Activated CD8-positive, alpha-beta memory T cell treated with anti-CD3 and anti-CD28 coated beads for 1 hour (primary cell): ENCODE data around the gene RGS11.
"Not testable (repeated sequence)": the region's sequence is repeated elsewhere in the genome, so short reads cannot be mapped to it uniquely, and the experiment has no call there.

ENCODE experiments used
- DNase-seq, 2 donors: peaks; one replicate each; pipeline ENCODE4 v3.0.0-alpha.2; 2020; ENCODE audit warnings: low read depth in 1 of 2; ENCODE audit errors: extremely low read depth in 1 of 2

Gene RGS11

DNA sequence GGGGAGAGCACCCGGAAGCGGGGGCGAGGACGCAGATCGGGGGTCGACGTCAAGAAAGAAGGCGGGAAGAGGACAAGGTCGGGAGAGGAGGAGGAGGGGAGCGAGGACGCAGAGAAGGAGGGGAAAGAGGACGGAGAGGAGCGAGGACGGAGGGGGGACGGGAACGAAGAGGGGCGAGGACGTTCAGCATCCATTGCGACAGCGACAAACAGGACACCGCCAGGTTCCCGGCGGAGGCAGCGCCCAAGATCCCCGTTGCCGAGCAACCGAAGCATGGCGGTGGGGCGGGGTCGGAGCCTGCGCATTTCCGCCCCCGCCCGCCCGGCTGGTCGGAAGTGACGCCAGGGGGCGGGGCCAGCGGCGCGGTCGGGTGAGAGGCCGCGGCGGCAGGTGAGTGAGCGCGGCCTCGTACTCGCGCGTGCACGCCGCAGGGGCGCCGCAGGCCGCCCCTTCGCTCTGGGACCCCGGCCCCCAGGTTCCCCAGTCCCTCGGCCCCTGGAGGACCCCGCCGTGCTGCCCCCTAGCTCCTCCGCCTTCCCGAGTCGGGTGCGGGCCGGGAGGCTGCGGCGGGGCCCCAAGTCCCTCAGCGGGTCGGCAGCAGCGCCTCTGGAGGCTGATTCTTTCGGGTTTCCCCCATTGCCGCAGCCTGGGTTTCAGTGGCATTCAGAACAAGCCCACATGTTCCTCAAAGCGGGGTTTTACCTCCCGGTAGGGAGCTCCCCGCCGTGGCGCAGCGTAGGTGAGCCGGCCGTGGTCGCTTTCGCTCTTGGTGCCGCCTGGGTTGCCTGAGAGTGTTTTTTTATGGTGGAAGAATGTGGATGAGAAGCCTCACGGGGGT is 41.1 kb downstream of the RGS11 start, which contains the start of gene FAM234A:
FAM234A (plus strand) TSS at position 354 of the 838 bp plus-strand sequence. CDS start 19,593 bp downstream, outside the sequence.
- peak; percentile 87 to 93 for DNase-seq

DNA sequence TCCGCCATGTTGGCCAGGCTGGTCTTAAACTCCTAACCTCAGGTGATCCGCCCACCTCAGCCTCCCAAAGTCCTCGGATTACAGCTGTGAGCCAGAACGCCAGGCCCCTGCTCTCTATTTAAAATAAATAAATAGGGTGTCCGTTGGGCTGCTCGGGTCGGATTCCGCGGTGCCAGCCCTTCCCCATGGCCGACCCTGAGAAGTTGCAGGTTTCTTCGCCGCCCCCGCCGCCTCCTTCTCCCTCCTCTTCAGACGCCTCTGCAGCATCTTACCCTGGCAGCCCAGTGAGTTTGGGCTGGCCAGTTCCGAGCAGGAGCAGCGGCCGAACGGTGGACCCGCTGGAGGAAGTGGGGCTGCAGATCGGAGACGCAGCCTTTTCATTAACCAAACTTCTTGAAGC is 44.8 kb downstream of the RGS11 start:
- DNase-seq, result no peak

DNA sequence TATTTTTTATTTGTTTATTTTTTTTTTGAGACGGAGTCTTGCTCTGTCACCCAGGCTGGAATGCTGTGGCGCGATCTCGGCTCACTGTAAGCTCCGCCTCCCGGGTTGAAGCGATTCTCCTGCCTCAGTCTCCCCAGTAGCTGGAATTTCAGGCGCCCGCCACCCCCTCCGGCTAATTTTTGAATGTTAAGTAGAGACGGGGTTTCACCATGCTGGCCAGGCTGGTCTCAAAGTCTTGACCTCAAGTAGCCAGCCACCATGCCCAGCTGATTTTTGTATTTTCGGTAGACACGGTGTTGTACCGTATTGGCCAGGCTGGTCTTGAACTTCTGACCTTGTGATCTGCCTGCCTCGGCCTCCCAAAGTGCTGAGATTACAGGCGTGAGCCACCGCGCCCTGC is 45.4 kb downstream of the RGS11 start:
- not testable (repeated sequence) for DNase-seq

DNA sequence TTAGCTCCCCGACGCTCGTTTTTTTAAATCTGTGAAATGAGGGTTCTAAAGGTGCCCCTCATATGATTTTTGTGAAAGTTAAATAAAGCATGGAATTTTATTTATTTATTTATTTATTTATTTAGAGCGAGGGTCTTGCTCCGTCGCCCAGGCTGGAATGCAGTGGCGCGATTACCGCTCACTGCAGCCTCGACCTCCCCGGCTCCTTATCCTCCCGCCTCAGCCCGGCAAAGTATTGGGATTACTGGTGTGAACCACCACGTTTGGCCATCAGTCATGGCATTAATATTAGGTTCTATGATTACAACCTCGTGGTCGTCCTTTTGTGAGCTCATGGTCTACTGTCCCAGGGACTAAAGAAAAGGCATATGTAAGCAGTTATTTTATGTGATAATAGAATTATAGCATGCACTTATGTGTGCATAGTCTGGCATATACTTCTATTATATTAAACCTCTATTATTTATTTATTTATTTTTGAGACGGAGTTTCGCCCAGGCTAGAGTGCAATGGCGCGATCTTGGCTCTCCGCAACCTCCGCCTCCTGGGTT is 45.9 kb downstream of the RGS11 start:
- DNase-seq, result no peak

DNA sequence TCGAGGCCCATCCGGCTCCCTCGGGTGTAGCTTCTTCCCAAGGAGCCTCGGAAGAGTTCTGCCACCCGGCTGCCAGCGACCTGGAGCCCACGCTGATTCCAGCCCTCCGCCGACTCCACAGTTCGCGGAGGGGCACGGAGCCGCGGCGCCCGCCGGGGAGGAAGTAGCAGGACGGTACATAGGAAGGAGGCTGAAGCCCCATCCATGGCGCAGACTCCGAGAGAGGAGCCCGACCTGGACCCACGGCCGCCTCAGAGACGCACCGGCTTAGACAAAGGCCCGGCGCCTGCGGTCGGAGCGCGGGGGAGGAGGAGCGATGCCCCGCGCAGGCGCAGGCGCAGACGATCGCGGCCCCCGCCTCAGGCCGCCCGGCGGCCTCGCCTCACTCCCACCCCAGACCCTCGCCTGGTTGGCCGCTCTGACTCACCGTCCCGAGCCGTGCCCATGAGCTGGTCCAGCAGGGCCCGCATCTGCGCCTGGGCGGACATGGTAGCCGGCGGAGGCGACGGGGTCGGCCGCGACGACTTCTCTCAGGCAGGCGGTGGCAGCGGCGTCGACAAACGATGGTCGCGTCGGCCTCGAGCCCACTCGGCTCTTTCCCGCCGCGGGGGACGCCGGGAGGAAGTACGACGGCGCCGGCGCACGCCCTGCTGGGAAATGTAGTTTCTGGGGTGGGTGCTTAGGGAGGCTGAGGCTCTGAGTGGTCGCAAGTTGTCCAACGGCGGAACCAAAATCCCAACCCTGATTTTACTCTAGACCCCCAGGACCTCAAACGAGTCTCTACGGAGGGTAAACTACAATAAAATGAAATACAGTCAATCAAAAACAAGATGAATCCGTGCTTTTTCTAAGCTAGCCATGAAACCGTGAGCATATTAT is 46.7 kb downstream of the RGS11 start, which contains the start of gene LUC7L:
LUC7L (minus strand) TSS at position 598 of the 879 bp plus-strand sequence; CDS start at position 488, 110 bp downstream.
- DNase-seq, result peak; percentile 59 to 75

DNA sequence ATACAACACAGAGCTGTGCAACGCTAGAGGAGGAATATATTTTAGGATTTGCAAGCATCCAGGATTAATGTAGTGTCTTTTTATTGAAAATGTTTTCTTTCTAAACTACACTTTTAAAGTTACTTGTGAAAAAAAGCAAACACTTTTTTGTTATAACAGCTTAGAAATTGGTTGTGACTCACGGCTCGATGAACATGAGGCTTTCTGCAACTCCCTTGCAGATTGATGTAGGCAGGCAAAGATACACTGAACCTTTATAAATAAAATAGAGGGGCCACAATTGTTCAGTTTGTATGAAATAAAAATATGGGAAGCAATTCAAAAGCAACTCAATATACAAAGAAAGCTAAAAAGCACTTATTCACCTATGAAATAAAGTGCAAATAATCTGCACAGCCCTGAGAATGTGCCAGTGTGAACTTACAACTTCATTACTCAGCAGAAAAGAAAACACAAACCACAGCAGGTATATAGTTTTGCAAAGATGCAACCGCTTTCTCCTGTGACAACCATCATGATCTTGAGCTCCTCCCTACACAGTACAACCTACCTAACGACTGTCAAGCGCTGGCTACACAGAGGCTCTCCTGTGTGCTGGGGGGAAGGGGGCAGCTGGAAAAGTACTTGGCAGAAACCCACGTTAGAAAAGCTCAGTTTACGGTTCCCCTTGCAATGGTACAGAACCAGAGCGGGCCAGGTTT is 47.4 kb downstream of the RGS11 start:
- DNase-seq, result no peak

DNA sequence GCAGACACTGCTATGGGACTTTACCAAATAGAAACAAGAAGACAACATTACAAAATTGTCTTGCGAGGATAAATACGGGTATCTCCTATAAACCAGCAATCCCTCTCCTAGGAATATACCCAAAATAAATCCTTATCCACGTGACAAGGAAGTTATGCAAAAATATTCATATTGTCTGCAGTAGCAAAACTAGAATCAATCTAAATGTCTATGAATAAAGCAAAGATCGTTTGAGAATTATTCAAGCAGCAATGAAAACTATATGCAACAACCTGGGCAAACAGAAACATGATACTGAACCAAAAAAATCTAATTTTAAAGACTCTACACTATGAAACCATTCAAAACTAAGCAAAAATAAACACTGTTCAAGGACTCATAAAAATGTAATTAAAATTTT is 55.7 kb downstream of the RGS11 start:
- DNase-seq, result no peak
